H1 (cell line): Measurements from ENCODE around the gene NR4A3. TPM values are rescaled to one million over a fixed set of nuclear protein-coding genes. Genes with fewer than 3 reads are reported as not detected.

Experiments used
- CBX5 ChIP-seq: fragments of 300-800, 300-1000 bp; sonication (generic); IDR thresholded peaks from 2 replicates; pipeline ENCODE4 v1.7.1; 2016; ENCODE audit warnings: antibody characterized with exemption, low read length, low read depth
- CTBP2 ChIP-seq: IDR thresholded peaks from 2 replicates; pipeline ENCODE4 v1.7.0; 2011; ENCODE audit warnings: borderline replicate concordance, mild to moderate bottlenecking, moderate library complexity, mixed read lengths, low read length; ENCODE audit not compliant: insufficient read depth, insufficient read length
- KDM1A ChIP-seq: fragments of 200-600, 300-600 bp; sonication (generic); IDR thresholded peaks from 2 replicates; pipeline ENCODE4 v1.7.1; 2016; ENCODE audit warnings: mild to moderate bottlenecking, low read length, borderline replicate concordance
- KDM5A ChIP-seq: fragments of 200-600 bp; IDR thresholded peaks from 2 replicates; pipeline ENCODE4 v1.7.1; 2012; ENCODE audit warnings: mild to moderate bottlenecking, low read length, inconsistent platforms, mixed read lengths
- NANOG ChIP-seq: IDR thresholded peaks from 2 replicates; pipeline ENCODE4 v1.6.1; 2011; ENCODE audit warnings: low read length, low read depth, mild to moderate bottlenecking, inconsistent platforms; ENCODE audit not compliant: insufficient read depth, poor library complexity, severe bottlenecking
- SIX5 ChIP-seq: IDR thresholded peaks from 2 replicates; pipeline ENCODE4 v1.6.1; 2011; ENCODE audit warnings: mild to moderate bottlenecking, low read depth, low read length
- SP4 ChIP-seq: IDR thresholded peaks from 2 replicates; pipeline ENCODE4 v1.6.1; 2012; ENCODE audit warnings: low read length, inconsistent platforms
- SRF ChIP-seq: IDR thresholded peaks from 2 replicates; pipeline ENCODE4 v1.6.1; 2011; ENCODE audit warnings: mild to moderate bottlenecking, low read depth, low read length, moderate library complexity
- SUZ12 ChIP-seq: fragments of 200-600 bp; sonication (generic); IDR thresholded peaks from 2 replicates; pipeline ENCODE4 v1.6.1; 2012; ENCODE audit warnings: mild to moderate bottlenecking, inconsistent platforms, low read length, moderate library complexity, mixed read lengths
- TBP ChIP-seq: IDR thresholded peaks from 2 replicates; pipeline ENCODE4 v1.6.1; 2011; ENCODE audit warnings: low read depth, low read length, improper control_type of control experiment
- polyA plus RNA-seq, 7 experiments: library from polyadenylated mRNA; depleted of rRNA in 3 of 7; stranded (reverse) in 5 of 7; unstranded in 2 of 7; fragments of >200 nt in 5 of 7; fragments of 200-250 nt in 2 of 7; gene quantifications; 1 replicate in 5 of 7; 2 replicates in 1 of 7; 4 replicates in 1 of 7; pipeline versions ENCODE4 v1.2.1 to v1.2.3, GENCODE V29; 2011 to 2013; ENCODE audit warnings: missing spikeins in 2 of 7, mixed read lengths in 2 of 7
- total RNA-seq: library from RNA; stranded (reverse); fragmentation: NEBNext Ultra II Directional; extraction: Animal tissue kit (Norgen Biotek cat#: 25700); gene quantifications from 2 replicates; pipeline ENCODE4 v1.2.1, GENCODE V29; 2021

NR4A3 gene
- total and polyA plus RNA-seq, 2 of the 8 experiments (the other 6 are each of a cell fraction or from before 2014, with no cell fraction given), result 0.05 to 0.30 TPM

GRCh38 chr9:99824378-99825171, 2.9 kb downstream of the NR4A3 start (continued):
- TF ChIP-seq CBX5 (no peak), KDM1A (no peak), SP4 (no peak), KDM5A (no peak), SRF (no peak), CTBP2 (no peak), NANOG (no peak), TBP (no peak), SUZ12 (no peak), SIX5 (no peak)
- TF ChIP-seq, all 59 proteins: peak for 12
